Measurements from ENCODE around the gene ZNF33A. TPM values are rescaled to one million over a fixed set of nuclear protein-coding genes. Genes with fewer than 3 reads are reported as not detected.

ZNF33A gene
- total RNA-seq, 1 experiment from 2014 or later = 27.5 TPM

GRCh38 chr10:38003026-38003425, 7.4 kb upstream of the ZNF33A start:
- Histone ChIP-seq H3K27ac (no peak overlapping the region), H3K4me2 (no peak overlapping the region), H3K27me3 (ENCODE audit: insufficient read depth, low read depth) (no peaks in the 10 kb centered on the region), H4K20me1 (ENCODE audit: insufficient read depth) (no peaks in the 10 kb centered on the region), H3K9me3 (ENCODE audit: insufficient read depth, low read depth) (no peaks in the 10 kb centered on the region), H3K4me3 (no peak overlapping the region), H3K4me1 (replicated peaks; ENCODE audit: insufficient read depth) (no peaks in the 10 kb centered on the region), H3F3A (ENCODE audit: insufficient read depth, low read depth) (no peaks in the 10 kb centered on the region), H2AFZ (no peak overlapping the region), H3K36me3 (ENCODE audit: low read depth) (no peaks in the 10 kb centered on the region), H3K79me2 (ENCODE audit: low read depth) (no peaks in the 10 kb centered on the region), H3K9me2 (ENCODE audit: insufficient read depth) (no peaks in the 10 kb centered on the region)
- ChIA-PET CTCF (no interaction called here), POLR2A (ENCODE audit: unreplicated experiment) (interaction anchor here (0.6 kb wide), 1 partner anchor 28 kb away, joined by 7 read pairs; no protein-coding TSS in a partner anchor)
- no TSS peak for BruUV-seq (replicated peaks)
- no peak for TF ChIP-seq EZH2 (IDR thresholded peaks at IDR 0.05; ENCODE audit: low read depth)
- intact Hi-C loops (cut with micrococcal nuclease; ENCODE audit: unreplicated experiment) = no loop called here
- no peak for DNase-seq

- H3K9me2 ChIP-seq (ENCODE audit: insufficient read depth) = no peaks in the 10 kb centered on the region
- H2AFZ ChIP-seq = no peak overlapping the region
- BruUV-seq (replicated peaks) = no TSS peak
- intact Hi-C loops (cut with micrococcal nuclease; ENCODE audit: unreplicated experiment) = no loop called here
- DNase-seq = no peak
- TF ChIP-seq, protein P1, sequence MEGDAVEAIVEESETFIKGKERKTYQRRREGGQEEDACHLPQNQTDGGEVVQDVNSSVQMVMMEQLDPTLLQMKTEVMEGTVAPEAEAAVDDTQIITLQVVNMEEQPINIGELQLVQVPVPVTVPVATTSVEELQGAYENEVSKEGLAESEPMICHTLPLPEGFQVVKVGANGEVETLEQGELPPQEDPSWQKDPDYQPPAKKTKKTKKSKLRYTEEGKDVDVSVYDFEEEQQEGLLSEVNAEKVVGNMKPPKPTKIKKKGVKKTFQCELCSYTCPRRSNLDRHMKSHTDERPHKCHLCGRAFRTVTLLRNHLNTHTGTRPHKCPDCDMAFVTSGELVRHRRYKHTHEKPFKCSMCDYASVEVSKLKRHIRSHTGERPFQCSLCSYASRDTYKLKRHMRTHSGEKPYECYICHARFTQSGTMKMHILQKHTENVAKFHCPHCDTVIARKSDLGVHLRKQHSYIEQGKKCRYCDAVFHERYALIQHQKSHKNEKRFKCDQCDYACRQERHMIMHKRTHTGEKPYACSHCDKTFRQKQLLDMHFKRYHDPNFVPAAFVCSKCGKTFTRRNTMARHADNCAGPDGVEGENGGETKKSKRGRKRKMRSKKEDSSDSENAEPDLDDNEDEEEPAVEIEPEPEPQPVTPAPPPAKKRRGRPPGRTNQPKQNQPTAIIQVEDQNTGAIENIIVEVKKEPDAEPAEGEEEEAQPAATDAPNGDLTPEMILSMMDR (conservative IDR thresholded peaks at IDR 0.05) = no peak
- no peaks in the 10 kb centered on the region for H3K79me2 ChIP-seq (ENCODE audit: low read depth)
- H4K20me1 ChIP-seq (ENCODE audit: insufficient read depth) = no peaks in the 10 kb centered on the region
- H3K36me3 ChIP-seq (ENCODE audit: low read depth) = no peaks in the 10 kb centered on the region
- no peak overlapping the region for H3K4me3 ChIP-seq
- H3K27me3 ChIP-seq (ENCODE audit: insufficient read depth, low read depth) = no peaks in the 10 kb centered on the region
- no peaks in the 10 kb centered on the region for H3K9me3 ChIP-seq (ENCODE audit: insufficient read depth, low read depth)
- ChIA-PET POLR2A (ENCODE audit: unreplicated experiment) (interaction anchor here (0.6 kb wide), 1 partner anchor 28 kb away, joined by 7 read pairs; no protein-coding TSS in a partner anchor), CTCF (no interaction called here)
- H3K4me2 ChIP-seq = no peak overlapping the region
- H3K27ac ChIP-seq = no peak overlapping the region
- no peaks in the 10 kb centered on the region for H3K4me1 ChIP-seq (replicated peaks; ENCODE audit: insufficient read depth)
- H3F3A ChIP-seq (ENCODE audit: insufficient read depth, low read depth) = no peaks in the 10 kb centered on the region
Observed at GRCh38 chr10:38003588-38003987, 6.9 kb upstream of the ZNF33A start.

- BruUV-seq (replicated peaks) = no TSS peak
- CTCF ChIA-PET = no interaction called here
- POLR2A ChIA-PET (ENCODE audit: unreplicated experiment) = no interaction called here
Observed at GRCh38 chr10:38007551-38007950, 2.9 kb upstream of the ZNF33A start.

More at GRCh38 chr10:38007551-38007950, 2.9 kb upstream of the ZNF33A start:
- no peak for TF ChIP-seq EZH2 (IDR thresholded peaks at IDR 0.05; ENCODE audit: low read depth)
- TF ChIP-seq, protein P1 (conservative IDR thresholded peaks at IDR 0.05) = no peak
- Histone ChIP-seq H3K9me2 (ENCODE audit: insufficient read depth) (no peaks in the 10 kb centered on the region), H3K4me2 (no peak overlapping the region), H2AFZ (no peak overlapping the region), H3K9me3 (ENCODE audit: insufficient read depth, low read depth) (no peaks in the 10 kb centered on the region), H3K79me2 (ENCODE audit: low read depth) (peaks cover 13% of the 10 kb centered on the region), H3K27me3 (ENCODE audit: insufficient read depth, low read depth) (no peaks in the 10 kb centered on the region), H3K27ac (no peak overlapping the region), H3F3A (ENCODE audit: insufficient read depth, low read depth) (peaks cover 12% of the 10 kb centered on the region), H3K36me3 (ENCODE audit: low read depth) (no peaks in the 10 kb centered on the region), H3K4me1 (replicated peaks; ENCODE audit: insufficient read depth) (peaks cover 5% of the 10 kb centered on the region), H4K20me1 (ENCODE audit: insufficient read depth) (no peaks in the 10 kb centered on the region), H3K4me3 (no peak overlapping the region)
- DNase-seq = no peak
- intact Hi-C loops (cut with micrococcal nuclease; ENCODE audit: unreplicated experiment) = no loop called here

All from PC-9 (cell line).